RCC 7860 (cell line): Measurements from ENCODE around the gene RASSF3.
"Not testable (repeated sequence)": the region's sequence is repeated elsewhere in the genome, so short reads cannot be mapped to it uniquely, and the experiment has no call there.

ENCODE experiments used
- DNase-seq: peaks from one replicate; pipeline ENCODE4 v3.0.0-alpha.2; 2015; ENCODE audit warnings: low spot score
- FAIRE-seq: peaks from 2 replicates; lab custom pipeline; 2012; peaks lifted over from hg19 to GRCh38; lab: Jason Lieb, UNC

Gene RASSF3

DNA sequence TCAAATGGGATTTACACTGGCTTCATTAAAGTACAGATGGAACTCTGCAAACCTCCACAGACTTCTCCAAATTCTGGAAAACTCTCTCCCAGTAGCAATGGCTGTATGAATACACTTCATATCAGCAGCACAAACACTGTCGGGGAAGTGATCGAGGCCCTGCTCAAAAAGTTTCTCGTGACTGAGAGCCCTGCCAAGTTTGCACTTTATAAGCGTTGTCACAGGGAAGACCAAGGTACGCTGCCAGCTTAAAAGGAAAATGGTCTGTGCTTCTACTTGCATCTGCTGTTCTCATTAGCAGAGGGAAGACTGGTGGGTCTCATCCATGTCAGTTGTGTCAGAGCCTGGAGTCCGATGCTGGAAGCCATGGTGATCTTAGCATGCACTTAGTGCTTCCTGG, 77.9 kb downstream of the RASSF3 start:
- no peak for DNase-seq
- no peak for FAIRE-seq

DNA sequence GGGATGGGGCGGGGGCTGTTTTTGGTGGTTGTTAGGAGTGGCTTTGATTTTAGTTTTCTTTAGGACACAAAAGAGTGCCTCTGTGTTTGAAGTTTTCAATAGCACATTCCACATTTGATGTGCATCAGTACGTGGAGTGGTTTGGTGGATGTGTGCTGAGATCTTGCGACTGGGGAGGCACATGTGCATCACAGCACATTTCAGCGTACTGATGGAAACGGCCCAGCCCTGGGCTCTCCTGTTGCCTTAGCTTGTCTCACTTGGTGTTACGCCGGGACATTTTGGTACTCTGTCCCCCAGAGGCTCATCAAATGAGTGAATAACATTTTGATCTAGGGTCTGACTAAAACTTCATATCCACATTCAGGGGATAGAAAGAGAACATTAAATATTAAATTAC, 78.4 kb downstream of the RASSF3 start:
- FAIRE-seq, result no peak
- no peak for DNase-seq

DNA sequence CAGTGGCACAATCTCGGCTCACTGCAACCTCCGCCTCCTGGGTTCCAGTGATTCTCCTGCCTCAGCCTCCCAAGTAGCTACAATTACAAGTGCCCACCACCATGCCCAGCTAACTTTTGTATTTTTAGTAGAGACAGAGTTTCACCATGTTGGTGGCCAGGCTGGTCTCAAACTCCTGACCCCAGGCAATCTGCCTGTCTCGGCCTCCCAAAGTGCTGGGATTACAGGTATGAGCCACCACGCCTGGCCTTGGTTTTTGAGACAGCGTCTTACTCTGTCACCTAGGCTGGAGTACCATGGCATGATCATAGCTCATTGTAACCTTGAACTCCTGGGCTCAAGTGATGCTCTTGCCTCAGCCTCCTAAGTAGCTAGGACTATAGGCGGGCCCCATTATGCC, 79.9 kb downstream of the RASSF3 start:
- not testable (repeated sequence) for FAIRE-seq, DNase-seq

DNA sequence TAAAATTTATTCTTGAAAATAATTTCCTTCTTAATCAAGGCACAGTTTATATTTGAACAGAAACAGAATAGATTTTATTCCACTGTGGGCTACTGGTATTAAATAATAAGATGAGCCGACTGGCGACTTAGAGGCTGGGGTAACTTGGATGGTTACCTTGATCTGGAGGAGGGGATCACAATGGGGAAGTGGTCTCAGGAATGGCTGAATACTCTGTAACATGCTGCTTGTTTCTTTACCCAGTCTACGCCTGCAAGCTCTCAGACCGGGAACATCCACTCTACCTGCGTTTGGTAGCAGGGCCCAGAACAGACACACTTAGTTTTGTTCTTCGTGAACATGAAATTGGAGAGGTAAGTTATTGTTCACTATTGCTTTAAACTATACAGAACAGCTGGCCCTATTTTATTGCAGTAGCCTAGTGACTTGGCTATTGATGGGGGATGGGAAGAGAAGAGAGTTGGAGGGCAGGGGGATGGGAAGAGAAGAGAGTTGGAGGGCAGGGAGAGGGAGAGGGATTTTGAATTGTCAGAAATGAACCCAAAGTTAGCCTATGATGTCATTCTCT, 81.0 kb downstream of the RASSF3 start:
- no peak for DNase-seq

DNA sequence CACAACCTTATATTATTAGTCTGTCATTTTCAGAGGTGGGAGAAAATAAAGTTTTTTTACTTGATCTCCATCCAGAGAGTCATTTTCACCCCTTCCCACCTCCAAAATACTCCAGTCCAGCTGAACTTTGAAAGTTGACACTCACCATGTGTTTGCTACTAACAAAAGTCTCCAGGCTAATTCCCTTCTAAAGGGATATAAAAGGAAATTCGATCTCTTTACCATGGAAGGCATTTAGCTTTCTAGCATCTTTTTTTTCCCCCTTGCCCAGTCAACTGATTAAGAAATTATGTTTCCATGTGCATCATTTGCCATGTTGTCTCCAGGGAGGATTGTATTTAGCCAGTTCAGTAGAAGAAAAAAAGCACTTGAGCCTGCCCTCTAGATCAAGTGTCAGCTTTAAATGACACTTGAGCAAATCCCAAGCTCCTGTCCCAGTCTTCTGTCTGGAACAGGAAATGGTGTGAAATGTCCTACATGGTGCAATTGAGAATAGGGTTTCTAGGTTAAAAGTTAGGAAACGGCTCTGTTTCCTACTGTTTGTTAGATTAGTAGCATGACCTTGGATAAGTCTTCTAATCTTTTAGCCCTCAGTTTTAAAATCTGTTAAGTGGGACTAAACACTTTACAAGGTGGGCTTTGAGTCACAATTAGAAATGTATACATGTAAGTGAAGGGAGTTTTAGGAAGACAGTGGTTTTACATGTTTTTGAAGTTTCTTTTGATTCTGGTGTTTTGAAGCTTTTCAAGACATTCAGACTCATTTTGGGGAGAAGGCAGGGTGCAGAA, 81.7 kb downstream of the RASSF3 start:
- no peak for DNase-seq
- FAIRE-seq, result no peak

More for the DNA sequence above, 81.0 kb downstream of the RASSF3 start:
- FAIRE-seq, result no peak

DNA sequence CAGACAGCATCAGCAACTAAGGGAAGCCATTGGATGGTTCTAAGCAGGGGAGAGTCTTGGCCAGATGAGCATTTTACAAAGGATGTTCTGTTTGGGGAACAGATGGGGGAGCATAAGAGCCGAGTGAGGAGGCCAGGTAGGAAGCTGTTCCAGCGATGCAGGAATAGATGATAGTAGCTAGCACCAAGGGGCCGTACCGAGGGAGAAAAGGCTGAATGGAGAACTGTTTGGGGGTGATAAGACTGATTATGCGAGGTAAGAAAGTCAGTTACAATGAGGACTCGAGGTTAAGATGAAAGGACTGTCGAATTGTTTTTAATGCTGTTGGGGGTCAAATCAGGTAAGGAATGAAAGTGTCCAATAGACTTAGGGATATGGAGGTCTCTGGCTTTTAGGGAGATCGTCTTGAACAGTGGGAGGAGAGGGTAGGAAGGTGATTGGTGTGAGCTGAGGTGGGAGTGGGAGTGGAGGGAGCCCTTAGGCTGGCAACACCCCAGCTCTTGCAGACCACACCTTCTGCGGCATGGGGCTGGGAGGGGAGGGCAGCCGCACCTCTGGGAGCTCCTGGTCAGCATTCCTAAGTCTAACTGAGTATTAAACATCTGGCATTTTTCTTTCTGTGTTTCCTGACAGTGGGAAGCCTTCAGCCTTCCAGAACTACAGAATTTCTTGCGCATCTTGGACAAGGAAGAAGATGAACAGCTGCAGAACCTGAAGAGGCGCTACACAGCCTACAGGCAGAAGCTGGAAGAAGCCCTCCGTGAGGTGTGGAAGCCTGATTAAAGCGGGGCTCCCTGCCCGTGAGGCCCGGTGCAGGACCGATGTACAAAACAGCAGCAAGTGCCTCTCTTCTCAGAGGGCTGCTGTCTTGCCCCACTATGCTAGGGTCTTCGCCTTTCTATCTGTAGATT, 84.1 kb downstream of the RASSF3 start:
- no peak for FAIRE-seq
- DNase-seq, result no peak

DNA sequence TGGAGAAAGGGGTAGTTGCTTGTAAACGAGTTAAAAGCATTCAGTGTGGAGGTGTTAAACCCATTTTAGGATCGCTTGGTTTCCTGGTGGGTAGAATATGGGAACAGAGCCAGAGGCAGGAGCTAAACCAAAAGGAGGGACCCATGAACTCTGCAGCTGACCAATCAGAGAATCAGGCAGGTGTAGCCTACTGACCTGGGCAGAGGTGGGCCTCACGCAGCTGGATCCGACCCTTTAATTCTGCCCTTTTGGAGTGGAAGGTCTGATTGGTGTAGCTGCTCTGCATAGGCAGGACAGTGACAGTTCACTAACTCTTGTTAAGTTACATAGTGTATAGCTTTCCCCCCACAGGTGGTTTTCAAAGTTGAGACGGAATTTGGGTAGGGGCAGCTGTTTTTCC, 85.3 kb downstream of the RASSF3 start:
- FAIRE-seq (no peak), DNase-seq (no peak)

DNA sequence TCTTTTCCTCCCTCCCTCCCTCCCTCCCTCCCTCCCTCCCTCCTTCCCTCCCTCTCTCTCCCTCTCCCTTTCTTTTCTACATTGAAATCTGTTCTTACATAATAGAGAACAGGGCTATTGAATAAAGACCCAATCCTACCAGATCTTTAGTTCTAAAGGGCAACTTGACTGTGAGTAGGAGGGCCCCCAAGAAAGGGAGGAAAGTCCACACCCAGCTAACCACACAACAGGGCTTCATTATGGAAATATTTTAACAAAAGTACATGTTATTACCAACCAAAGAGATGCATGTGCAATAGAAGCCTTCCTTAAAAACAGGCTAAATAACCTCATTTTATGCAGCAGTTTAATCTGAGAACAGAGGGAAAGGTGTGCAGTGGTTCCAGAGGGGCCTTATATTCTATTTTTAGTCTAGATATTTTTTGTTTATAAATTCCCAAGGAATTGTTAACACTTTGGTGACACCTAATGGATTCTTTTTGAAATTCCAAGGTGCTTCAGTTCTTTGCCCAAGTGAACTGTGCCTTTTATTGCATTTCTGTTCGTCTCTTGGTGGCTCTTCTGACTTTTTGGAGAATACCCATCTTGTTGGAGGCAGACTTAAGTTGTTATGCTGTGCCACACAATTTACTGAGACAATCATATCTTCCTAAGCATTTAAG, 85.9 kb downstream of the RASSF3 start:
- FAIRE-seq (no peak), DNase-seq (peak; percentile 8)

DNA sequence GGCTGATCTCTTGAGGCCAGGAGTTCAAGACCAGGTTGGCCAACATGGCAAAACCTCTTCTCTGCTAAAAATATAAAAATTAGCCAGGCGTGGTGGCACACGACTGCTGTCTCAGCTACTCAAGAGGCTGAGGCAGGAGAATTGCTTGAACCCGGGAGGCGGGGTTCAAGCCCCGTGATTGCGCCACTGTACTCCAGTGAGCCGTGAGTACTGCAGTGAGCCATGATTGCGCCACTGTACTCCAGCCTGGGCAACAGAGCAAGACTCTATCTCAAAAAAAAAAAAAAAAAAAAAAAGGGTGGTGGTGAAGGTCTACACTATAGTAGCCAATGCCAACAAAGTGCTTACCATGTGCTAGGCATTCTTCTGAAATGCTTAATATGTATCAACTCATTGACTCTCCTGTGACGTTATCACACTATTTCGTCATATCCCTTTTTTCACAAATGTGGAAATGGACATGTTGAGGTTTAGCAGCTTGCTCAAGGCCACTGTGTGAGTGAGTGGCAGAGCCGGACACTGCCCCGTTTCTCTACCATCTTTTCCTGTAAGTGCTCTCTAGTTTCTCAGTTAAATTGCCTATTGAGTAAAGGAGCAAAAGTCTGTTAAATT, 89.3 kb downstream of the RASSF3 start:
- no peak for FAIRE-seq

DNA sequence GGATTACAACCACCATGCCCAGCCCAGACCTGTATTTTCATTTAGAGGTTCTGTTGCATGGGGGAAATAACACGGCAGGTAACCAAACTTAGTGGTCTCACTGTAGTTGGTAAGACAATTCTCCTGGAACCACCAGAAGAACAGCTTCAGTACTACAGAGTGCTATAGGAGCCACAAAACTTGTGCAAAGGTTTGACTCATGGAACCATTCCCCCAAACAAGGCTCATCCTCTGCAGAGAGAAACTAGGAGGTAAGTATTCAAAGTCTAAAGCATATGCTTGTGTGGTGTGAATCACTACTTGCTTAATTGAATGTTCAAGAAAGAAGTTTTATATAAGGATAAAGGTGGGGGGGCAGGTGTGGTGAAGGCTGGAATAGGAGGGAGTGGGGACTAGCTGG, 90.2 kb downstream of the RASSF3 start:
- DNase-seq, result no peak
- no peak for FAIRE-seq

More for the DNA sequence above, 89.3 kb downstream of the RASSF3 start:
- DNase-seq, result no peak

DNA sequence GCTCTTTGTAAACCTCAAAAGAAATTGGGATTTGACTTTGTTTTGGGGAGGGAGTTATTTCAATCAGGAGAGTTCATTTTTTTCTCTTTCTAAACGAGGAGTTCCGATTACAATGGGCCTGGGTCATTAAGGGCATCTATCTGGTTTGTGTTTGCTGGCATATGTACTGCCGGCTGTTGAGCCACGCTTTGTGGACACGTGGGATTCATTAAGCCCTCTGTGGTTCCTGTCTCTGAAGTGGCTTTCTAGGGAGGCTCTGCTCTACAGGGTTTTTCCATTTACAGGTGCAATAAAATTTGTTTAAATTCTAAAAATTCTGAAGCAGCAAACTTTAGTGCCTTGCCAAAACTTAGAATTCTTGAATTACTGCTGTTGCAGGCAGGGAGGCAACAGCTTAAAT, 91.0 kb downstream of the RASSF3 start:
- DNase-seq (no peak), FAIRE-seq (no peak)

DNA sequence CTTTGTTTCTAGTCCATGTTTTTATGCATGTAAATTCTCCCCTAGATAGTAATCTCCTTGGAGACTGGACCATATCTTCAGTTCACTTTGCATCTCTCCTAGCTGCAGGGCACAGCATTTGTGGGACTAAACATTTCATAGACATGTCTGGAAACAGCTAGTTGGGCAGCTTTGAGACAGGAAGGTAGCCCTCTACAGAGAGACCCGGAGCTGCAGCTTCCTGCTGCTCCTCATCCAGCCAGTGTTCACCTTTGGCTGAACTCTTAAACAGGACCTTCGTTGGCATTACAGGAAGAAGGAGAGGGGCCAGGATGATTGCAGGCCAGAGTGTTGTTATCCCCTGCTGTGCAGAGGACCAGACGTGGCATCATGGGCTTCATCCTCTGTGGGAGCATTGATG, 96.0 kb downstream of the RASSF3 start:
- FAIRE-seq, result no peak
- no peak for DNase-seq

DNA sequence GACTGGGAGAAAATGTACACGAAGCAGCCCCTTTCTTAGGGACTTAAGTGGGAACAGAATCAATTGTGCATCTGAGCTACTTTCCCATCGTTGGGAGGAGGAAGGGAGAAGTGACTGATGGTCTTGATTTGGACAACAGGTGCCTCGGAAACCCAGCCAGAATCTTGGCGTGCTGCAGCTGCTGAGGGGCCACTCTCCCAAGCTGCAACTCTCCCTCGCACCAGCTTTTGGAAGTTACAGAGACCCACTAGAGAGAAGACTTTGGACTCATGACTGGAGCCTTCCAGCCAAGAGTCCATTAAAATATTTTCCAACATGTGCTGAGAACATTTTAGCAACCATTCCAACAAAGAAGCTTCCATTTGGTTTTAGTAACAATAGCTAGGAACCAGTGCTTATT, 96.6 kb downstream of the RASSF3 start:
- DNase-seq (no peak), FAIRE-seq (no peak)

DNA sequence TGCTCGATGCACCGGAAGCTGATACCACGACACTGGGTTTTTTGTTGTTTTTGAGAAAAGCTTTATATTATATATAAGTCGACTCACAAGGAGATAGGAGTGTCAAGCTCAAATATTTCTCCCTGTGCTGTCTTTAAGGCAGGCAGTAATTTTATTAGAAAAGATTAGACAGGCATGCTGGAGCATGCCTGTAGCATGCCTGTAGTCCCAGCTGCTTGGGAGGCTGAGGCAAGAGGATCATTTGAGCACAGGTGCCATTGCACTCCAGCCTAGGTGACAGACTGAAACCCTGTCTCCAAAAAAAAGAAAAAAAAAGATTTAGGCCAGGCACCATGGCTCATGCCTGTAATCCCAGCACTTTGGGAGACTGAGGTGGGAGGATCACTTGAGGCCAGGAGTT, 97.1 kb downstream of the RASSF3 start:
- no peak for FAIRE-seq

DNA sequence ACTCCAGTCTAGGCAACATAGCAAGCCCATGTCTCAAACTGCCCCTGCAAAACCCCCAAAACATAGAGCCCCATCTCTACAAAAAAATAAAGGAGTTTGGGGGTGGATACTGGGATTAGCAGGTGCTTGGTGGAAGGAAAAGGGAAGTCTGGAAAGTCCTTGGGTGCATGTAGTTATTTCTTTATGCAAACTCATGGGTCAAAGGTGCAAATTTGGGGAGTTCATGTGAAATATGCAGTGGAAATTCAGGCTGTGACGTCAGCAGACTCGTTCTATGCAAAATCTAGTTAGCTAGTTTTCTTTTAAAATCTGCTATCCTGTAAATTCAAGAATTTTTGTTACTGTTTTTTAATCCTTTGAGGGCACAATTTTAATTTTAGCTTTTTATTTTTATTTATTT, 97.6 kb downstream of the RASSF3 start:
- no peak for DNase-seq
- no peak for FAIRE-seq

More for the DNA sequence above, 97.1 kb downstream of the RASSF3 start:
- no peak for DNase-seq

DNA sequence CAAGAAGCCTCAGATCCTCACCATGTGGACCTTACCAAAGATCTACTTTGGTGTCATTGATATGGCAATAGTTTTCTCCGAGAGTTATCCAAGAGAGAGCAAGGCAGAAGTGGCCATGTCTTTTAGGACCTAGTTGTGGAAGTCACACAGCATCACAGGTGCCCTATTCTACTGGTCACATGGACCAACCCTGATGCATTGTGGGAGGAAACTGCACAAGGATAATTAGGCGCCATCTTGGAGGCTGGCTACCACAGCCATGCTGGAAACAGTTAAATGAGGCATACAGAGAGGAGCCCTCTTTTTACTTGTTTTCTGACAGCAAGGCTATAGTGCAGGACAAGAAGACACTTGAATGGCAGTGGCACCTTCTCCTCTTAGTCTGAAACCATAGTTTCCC, 99.1 kb downstream of the RASSF3 start:
- FAIRE-seq (no peak), DNase-seq (no peak)

DNA sequence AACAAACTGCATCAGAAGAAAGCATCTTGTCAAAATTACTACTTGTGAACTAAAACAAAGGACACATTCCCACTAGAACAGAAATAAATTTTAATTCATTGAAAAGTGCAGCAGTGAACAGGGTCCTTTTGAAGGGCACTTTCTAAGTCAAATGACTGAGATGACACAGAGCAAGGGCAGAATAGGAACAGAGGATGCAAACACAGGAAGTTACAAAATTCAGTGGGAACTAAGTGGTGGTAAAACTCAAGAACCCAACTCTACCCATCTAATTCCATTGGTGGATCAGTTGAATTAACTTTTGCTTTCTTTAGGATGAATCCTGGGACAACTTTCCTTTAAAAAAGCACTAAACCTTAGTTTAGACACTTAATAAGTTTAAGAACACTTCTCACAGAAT, 103.1 kb downstream of the RASSF3 start:
- no peak for FAIRE-seq
- DNase-seq, result no peak

DNA sequence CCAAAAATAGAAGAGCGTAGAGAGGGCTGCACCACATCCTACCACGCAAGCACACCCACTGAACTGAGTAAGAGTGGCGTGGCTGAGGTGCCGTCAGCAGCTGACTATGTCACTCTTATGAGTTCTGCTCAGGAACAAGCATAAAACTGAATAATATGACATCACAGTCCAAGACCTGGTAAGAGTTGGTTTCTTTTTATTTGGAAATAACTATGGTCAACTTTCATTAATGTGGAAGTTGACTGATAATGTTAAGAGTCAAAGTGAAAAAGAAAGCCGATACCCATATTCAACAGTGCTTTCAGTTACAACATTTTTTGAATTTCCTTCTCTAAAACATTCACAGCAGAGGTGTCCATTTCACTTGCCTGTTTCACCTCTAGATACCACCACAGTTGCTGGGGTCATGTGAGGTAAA, 104.3 kb downstream of the RASSF3 start:
- DNase-seq (no peak), FAIRE-seq (no peak)

DNA sequence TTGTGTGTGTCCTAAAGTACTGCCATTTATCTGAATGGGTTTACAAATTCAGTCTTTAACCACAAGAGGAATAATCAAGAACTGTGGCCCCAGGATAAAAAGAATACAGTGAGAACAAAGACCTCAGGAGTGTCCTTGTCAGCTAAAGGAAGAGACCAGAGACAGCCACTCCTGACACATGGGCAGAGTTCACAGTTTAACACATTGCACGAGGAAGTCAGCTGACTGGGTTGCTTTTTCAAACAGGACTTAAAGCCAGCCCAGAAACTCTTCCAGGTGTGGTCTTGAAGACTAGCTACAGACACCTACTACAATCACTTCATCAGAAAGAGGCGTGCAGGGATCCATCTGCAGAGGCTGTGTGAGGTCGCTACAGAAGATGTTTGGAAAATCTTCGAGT, 106.1 kb downstream of the RASSF3 start:
- DNase-seq (no peak), FAIRE-seq (no peak)

DNA sequence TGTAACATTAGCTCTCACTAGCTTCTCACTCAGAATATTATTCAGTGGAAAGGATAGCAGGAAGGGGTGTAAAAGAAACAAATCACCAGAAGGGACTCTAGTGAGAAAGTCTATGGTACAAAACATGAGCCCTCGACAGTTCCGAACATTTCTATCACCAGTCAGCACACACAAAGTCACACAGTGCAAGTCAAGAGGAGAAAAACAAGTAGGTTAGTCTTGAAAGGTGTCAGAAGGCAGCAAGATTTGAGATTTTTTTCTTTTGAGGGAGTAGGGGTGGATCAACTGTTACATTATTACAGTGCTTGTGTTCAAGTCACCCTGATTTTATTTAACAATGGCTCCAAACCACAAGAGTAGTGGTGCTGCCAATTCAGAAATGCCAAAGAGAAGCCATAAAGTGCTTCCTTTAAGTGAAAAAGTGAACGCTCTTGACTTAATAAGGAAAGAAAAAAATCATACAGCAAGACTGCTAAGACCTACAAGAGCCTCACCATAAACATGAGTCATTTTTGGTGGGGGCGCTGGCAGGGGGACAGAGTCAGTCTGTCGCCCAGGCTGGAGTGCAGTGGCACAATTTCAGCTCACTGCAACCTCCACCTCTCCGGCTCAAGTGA, 106.7 kb downstream of the RASSF3 start:
- DNase-seq (no peak), FAIRE-seq (no peak)
